ENCODE data around the gene TUBA3E. TPM values are rescaled to one million over a fixed set of nuclear protein-coding genes. Genes with fewer than 3 reads are reported as not detected.
"Not testable (repeated sequence)": the region's sequence is repeated elsewhere in the genome, so short reads cannot be mapped to it uniquely, and the experiment has no call there.

TUBA3E gene
- total RNA-seq, 4 donors from 2014 or later = not detected

GRCh38 chr2:130158631-130159030 is 39.6 kb downstream of the TUBA3E start:
- H3K36me3 ChIP-seq = peaks cover 0 to 95% of the 10 kb centered on the region in 2 donors
- no peak overlapping the region for H3K27ac ChIP-seq
- peaks cover 0 to 3% (median 0%) of the 10 kb centered on the region in 3 donors for H3K4me1 ChIP-seq
- no peak for TF ChIP-seq POLR2A (IDR thresholded peaks at IDR 0.05)
- TF ChIP-seq POLR2AphosphoS5 (IDR thresholded peaks at IDR 0.05) = no peak
- no peak for TF ChIP-seq CTCF (IDR thresholded peaks at IDR 0.05)
- TF ChIP-seq EP300 (IDR thresholded peaks at IDR 0.05) = no peak
- no peak for ATAC-seq
- WGBS, 2 donors (ENCODE audit: low coverage in 1 of 2) = 40 to 89% methylated on average over 1 to 4 of the region's 9 CpGs
- no peak overlapping the region for H3K4me3 ChIP-seq
- no peaks in the 10 kb centered on the region for H3K27me3 ChIP-seq
- H3K9me3 ChIP-seq = no peaks in the 10 kb centered on the region

GRCh38 chr2:130157825-130158514 is 40.3 kb downstream of the TUBA3E start:
- ATAC-seq, H3K4me1 ChIP-seq, H3K9me3 ChIP-seq, H3K27ac ChIP-seq, H3K4me3 ChIP-seq, H3K27me3 ChIP-seq: not testable (repeated sequence)
- 68 to 74% methylated on average over 9 of the region's 13 CpGs for WGBS, 2 donors (ENCODE audit: low coverage in 1 of 2)
- peaks cover 0 to 96% of the 10 kb centered on the region in 2 donors for H3K36me3 ChIP-seq

GRCh38 chr2:130157354-130157753 is 40.9 kb downstream of the TUBA3E start:
- not testable (repeated sequence) for H3K9me3 ChIP-seq, ATAC-seq, H3K27ac ChIP-seq, H3K27me3 ChIP-seq, H3K4me1 ChIP-seq, H3K4me3 ChIP-seq
- H3K36me3 ChIP-seq = peaks cover 0 to 96% of the 10 kb centered on the region in 2 donors
- WGBS, 2 donors (ENCODE audit: low coverage in 1 of 2) = no CpG with 5 or more reads among the region's 12 CpGs

- TF ChIP-seq POLR2A (IDR thresholded peaks at IDR 0.05) (no peak), POLR2AphosphoS5 (IDR thresholded peaks at IDR 0.05) (no peak)
These were observed 41.6 kb downstream of the TUBA3E start for GRCh38 chr2:130156624-130157004.

GRCh38 chr2:130155956-130156623 is 42.1 kb downstream of the TUBA3E start:
- peak; percentile 55 for ATAC-seq
- no CpG with 5 or more reads among the region's 16 CpGs for WGBS, 2 donors (ENCODE audit: low coverage in 1 of 2)
- not testable (repeated sequence) for H3K9me3 ChIP-seq, H3K27me3 ChIP-seq, H3K4me3 ChIP-seq, H3K27ac ChIP-seq, H3K4me1 ChIP-seq
- H3K36me3 ChIP-seq = peaks cover 0 to 92% of the 10 kb centered on the region in 2 donors
- TF ChIP-seq CTCF (IDR thresholded peaks at IDR 0.05) = peak in 2 of 4 experiments; percentile 36 to 57

More at GRCh38 chr2:130156624-130157004, 41.6 kb downstream of the TUBA3E start:
- no peak for ATAC-seq
- Histone ChIP-seq H3K4me3 (no peak overlapping the region), H3K4me1 (peaks cover 0 to 3% (median 0%) of the 10 kb centered on the region in 3 donors), H3K27ac (no peak overlapping the region), H3K9me3 (no peaks in the 10 kb centered on the region), H3K36me3 (peaks cover 0 to 95% of the 10 kb centered on the region in 2 donors), H3K27me3 (no peaks in the 10 kb centered on the region)
- 90% methylated on average over 2 of the region's 9 CpGs; no CpG with 5 or more reads in 1 of the 2 donors for WGBS, 2 donors (ENCODE audit: low coverage in 1 of 2)

GRCh38 chr2:130154773-130155765 is 43.2 kb downstream of the TUBA3E start:
- Histone ChIP-seq H3K4me1 (peaks cover 0 to 3% (median 0%) of the 10 kb centered on the region in 3 donors), H3K27ac (no peak overlapping the region), H3K27me3 (no peaks in the 10 kb centered on the region), H3K9me3 (no peaks in the 10 kb centered on the region), H3K4me3 (no peak overlapping the region), H3K36me3 (peaks cover 0 to 88% of the 10 kb centered on the region in 2 donors)
- no CpG with 5 or more reads among the region's 29 CpGs for WGBS, 2 donors (ENCODE audit: low coverage in 1 of 2)
- no peak for TF ChIP-seq POLR2A (IDR thresholded peaks at IDR 0.05)
- no peak for TF ChIP-seq POLR2AphosphoS5 (IDR thresholded peaks at IDR 0.05)
- no peak for TF ChIP-seq EP300 (IDR thresholded peaks at IDR 0.05)
- TF ChIP-seq CTCF (IDR thresholded peaks at IDR 0.05) = no peak
- no peak for ATAC-seq

- not testable (repeated sequence) for ATAC-seq
- peaks cover 0 to 81% of the 10 kb centered on the region in 2 donors for H3K36me3 ChIP-seq
- WGBS, 2 donors (ENCODE audit: low coverage in 1 of 2) = no CpG with 5 or more reads among the region's 8 CpGs
These were observed 43.8 kb downstream of the TUBA3E start for GRCh38 chr2:130154423-130154770.

GRCh38 chr2:130153721-130154422 is 44.4 kb downstream of the TUBA3E start:
- WGBS, 2 donors (ENCODE audit: low coverage in 1 of 2) = 84% methylated on average over 3 of the region's 23 CpGs; no CpG with 5 or more reads in 1 of the 2 donors
- H3K4me1 ChIP-seq, H3K27ac ChIP-seq, H3K9me3 ChIP-seq, H3K27me3 ChIP-seq, H3K4me3 ChIP-seq, ATAC-seq: not testable (repeated sequence)
- peaks cover 0 to 76% of the 10 kb centered on the region in 2 donors for H3K36me3 ChIP-seq

More at GRCh38 chr2:130154423-130154770, 43.8 kb downstream of the TUBA3E start:
- not testable (repeated sequence) for H3K9me3 ChIP-seq, H3K4me3 ChIP-seq, H3K27me3 ChIP-seq, H3K27ac ChIP-seq, H3K4me1 ChIP-seq
